H9 (cell line): ENCODE measurements around the gene MICAL2. TPM values are rescaled to one million over a fixed set of nuclear protein-coding genes. Genes with fewer than 3 reads are reported as not detected.

Source experiments
- DNase-seq: peaks from one replicate; pipeline ENCODE4 v3.0.0-alpha.2; 2017
- H2AFZ ChIP-seq: one replicate; pipeline ENCODE4 v1.6.1; 2013; ENCODE audit warnings: mild to moderate bottlenecking, low read length, control low read depth, moderate library complexity
- H2AK5ac ChIP-seq: 2 replicates; pipeline ENCODE4 v1.6.1; 2013; ENCODE audit warnings: low read length, control low read depth, mixed read lengths; ENCODE audit not compliant: insufficient read length
- H2BK120ac ChIP-seq: one replicate; pipeline ENCODE4 v1.6.1; 2013; ENCODE audit warnings: low read depth, mild to moderate bottlenecking, low read length, control low read depth, inconsistent platforms; ENCODE audit not compliant: poor library complexity, severe bottlenecking
- H2BK12ac ChIP-seq: 2 replicates; pipeline ENCODE4 v1.6.1; 2013; ENCODE audit warnings: low read length, control low read depth, mixed read lengths, low read depth; ENCODE audit not compliant: insufficient read length
- H2BK15ac ChIP-seq: 2 replicates; pipeline ENCODE4 v1.6.1; 2013; ENCODE audit warnings: low read depth, low read length, control low read depth
- H2BK20ac ChIP-seq: one replicate; pipeline ENCODE4 v1.6.1; 2013; ENCODE audit warnings: low read depth, mild to moderate bottlenecking, low read length, control low read depth, inconsistent platforms; ENCODE audit not compliant: poor library complexity, severe bottlenecking
- H2BK5ac ChIP-seq: 2 replicates; pipeline ENCODE4 v1.6.1; 2013; ENCODE audit warnings: low read length, control low read depth, mixed read lengths; ENCODE audit not compliant: insufficient read length
- H3K14ac ChIP-seq: 2 replicates; pipeline ENCODE4 v1.6.1; 2013; ENCODE audit warnings: low read length, control low read depth; ENCODE audit not compliant: insufficient read depth
- H3K18ac ChIP-seq: 2 replicates; pipeline ENCODE4 v1.6.1; 2013; ENCODE audit warnings: low read depth, mild to moderate bottlenecking, mixed read lengths, low read length, control low read depth; ENCODE audit not compliant: insufficient read length
- H3K23ac ChIP-seq: 2 replicates; pipeline ENCODE4 v1.6.1; 2013; ENCODE audit warnings: low read length, control low read depth, mixed read lengths, low read depth; ENCODE audit not compliant: insufficient read length
- H3K23me2 ChIP-seq: 2 replicates; pipeline ENCODE4 v1.6.1; 2013; ENCODE audit warnings: low read depth, mild to moderate bottlenecking, mixed read lengths, low read length, control low read depth; ENCODE audit not compliant: insufficient read length, poor library complexity, severe bottlenecking
- H3K27ac ChIP-seq: 2 replicates; pipeline ENCODE4 v1.5.1; 2013; ENCODE audit warnings: low read length, control low read depth, mixed read lengths, low read depth; ENCODE audit not compliant: insufficient read length
- H3K27me3 ChIP-seq: 2 replicates; pipeline ENCODE4 v1.6.1; 2013; ENCODE audit warnings: low read length, control low read depth, inconsistent platforms; ENCODE audit not compliant: insufficient read depth
- H3K4ac ChIP-seq: 2 replicates; pipeline ENCODE4 v1.6.1; 2013; ENCODE audit warnings: low read depth, mild to moderate bottlenecking, control low read depth, inconsistent platforms, low read length, moderate library complexity
- H3K4me1 ChIP-seq: 2 replicates; pipeline ENCODE4 v1.6.1; 2013; ENCODE audit warnings: low read length, control low read depth, inconsistent platforms; ENCODE audit not compliant: insufficient read depth
- H3K4me2 ChIP-seq: 2 replicates; pipeline ENCODE4 v1.6.1; 2013; ENCODE audit warnings: low read length, control low read depth, mixed read lengths; ENCODE audit not compliant: insufficient read length, insufficient read depth
- H3K56ac ChIP-seq: 2 replicates; pipeline ENCODE4 v1.6.1; 2013; ENCODE audit warnings: low read depth, mild to moderate bottlenecking, mixed read lengths, low read length, control low read depth; ENCODE audit not compliant: insufficient read length
- H3K79me1 ChIP-seq: 2 replicates; pipeline ENCODE4 v1.6.1; 2013; ENCODE audit warnings: low read depth, mild to moderate bottlenecking, moderate library complexity, low read length, control low read depth, inconsistent platforms; ENCODE audit not compliant: insufficient read depth, poor library complexity, severe bottlenecking
- H3K79me2 ChIP-seq: 2 replicates; pipeline ENCODE4 v1.6.1; 2013; ENCODE audit warnings: low read length, control low read depth, inconsistent platforms; ENCODE audit not compliant: insufficient read depth
- H3K9ac ChIP-seq: 2 replicates; pipeline ENCODE4 v1.6.1; 2013; ENCODE audit warnings: low read length, control low read depth, mixed read lengths; ENCODE audit not compliant: insufficient read length; ENCODE audit errors: extremely low read depth
- H3K9me3 ChIP-seq: one replicate; pipeline ENCODE4 v1.6.1; 2013; ENCODE audit warnings: low read depth, low read length, inconsistent platforms; ENCODE audit not compliant: control insufficient read depth
- H3T11ph ChIP-seq: one replicate; pipeline ENCODE4 v1.6.1; 2013; ENCODE audit warnings: mild to moderate bottlenecking, low read length, control low read depth, inconsistent platforms
- H4K20me1 ChIP-seq: one replicate; pipeline ENCODE4 v1.6.1; 2013; ENCODE audit not compliant: control insufficient read depth, insufficient read length, insufficient read depth
- H4K5ac ChIP-seq: 2 replicates; pipeline ENCODE4 v1.6.1; 2013; ENCODE audit warnings: low read depth, mild to moderate bottlenecking, mixed read lengths, low read length, control low read depth; ENCODE audit not compliant: insufficient read length
- H4K8ac ChIP-seq: replicated peaks from 2 replicates; pipeline ENCODE4 v1.6.1; 2013; ENCODE audit warnings: low read length, control low read depth, mixed read lengths, low read depth; ENCODE audit not compliant: insufficient read length
- H4K91ac ChIP-seq: 2 replicates; pipeline ENCODE4 v1.6.1; 2013; ENCODE audit warnings: low read depth, mild to moderate bottlenecking, moderate library complexity, mixed read lengths, low read length, control low read depth; ENCODE audit not compliant: insufficient read length
- H3K27ac Mint-ChIP-seq, 3 experiments: 2 replicates in 2 of 3; 3 replicates in 1 of 3; pipeline ENCODE4 v1.8.0; 2020 to 2021; ENCODE audit warnings: mixed read lengths in 3 of 3, mild to moderate bottlenecking in 1 of 3, moderate library complexity in 1 of 3
- H3K27me3 Mint-ChIP-seq: 2 replicates; pipeline ENCODE4 v1.8.0; 2021; ENCODE audit warnings: low read depth, mild to moderate bottlenecking, moderate library complexity, mixed read lengths
- H3K36me3 Mint-ChIP-seq, 3 experiments: 2 replicates in 2 of 3; 3 replicates in 1 of 3; pipeline ENCODE4 v1.8.0; 2020 to 2021; ENCODE audit warnings: low read depth in 3 of 3, mixed read lengths in 3 of 3; ENCODE audit not compliant: insufficient read depth in 1 of 3
- H3K4me1 Mint-ChIP-seq, 2 experiments: 2 replicates each; pipeline ENCODE4 v1.8.0; 2020; ENCODE audit warnings: mixed read lengths in 2 of 2
- H3K4me3 Mint-ChIP-seq, 2 experiments: 2 replicates in 1 of 2; 3 replicates in 1 of 2; pipeline ENCODE4 v1.8.0; 2020 to 2021; ENCODE audit warnings: mild to moderate bottlenecking in 2 of 2, mixed read lengths in 2 of 2, moderate library complexity in 1 of 2
- H3K9me3 Mint-ChIP-seq, 2 experiments: 2 replicates in 1 of 2; 3 replicates in 1 of 2; pipeline ENCODE4 v1.8.0; 2020; ENCODE audit warnings: mild to moderate bottlenecking in 2 of 2, mixed read lengths in 2 of 2, moderate library complexity in 1 of 2
- WGBS: extraction: QIAGEN DNeasy Blood & Tissue Kit; methylation state at CpG from one replicate; pipeline ENCODE4 v1.1.7; 2013; ENCODE audit warnings: missing lambda C conversion rate, low lambda C conversion rate, mixed read lengths; ENCODE audit not compliant: insufficient read length; ENCODE audit errors: extremely low coverage; 5-methylcytosine and 5-hydroxymethylcytosine counted together
- total RNA-seq: library from RNA; stranded (reverse); gene quantifications from 2 replicates; pipeline ENCODE4 v1.2.1, GENCODE V29; 2021
- TF ChIP-seq, protein P1 (sequence below): fragments of 200-600 bp; sonication (generic); conservative IDR thresholded peaks from 3 replicates; pipeline ENCODE4 v1.8.0; 2021; ENCODE audit warnings: antibody characterized with exemption, mild to moderate bottlenecking

MICAL2 gene
- total RNA-seq, 1 experiment from 2014 or later = 4.7 TPM

- no peak overlapping the region for H2AK5ac ChIP-seq
- no peak overlapping the region for H2BK5ac ChIP-seq
- no peak overlapping the region for H2BK20ac ChIP-seq
- WGBS = no CpG with 5 or more reads among the region's 2 CpGs
- no peak overlapping the region for H3K14ac ChIP-seq
- no peaks in the 10 kb centered on the region for H3K79me1 ChIP-seq
- H3K27ac ChIP-seq = no peak overlapping the region
- no peak overlapping the region for H2BK15ac ChIP-seq
- H4K5ac ChIP-seq = no peak overlapping the region
- Mint-ChIP-seq H3K36me3 (no peaks in the 10 kb centered on the region), H3K9me3 (no peaks in the 10 kb centered on the region), H3K27me3 (peaks cover 3% of the 10 kb centered on the region; the same call in 1 of the 2 replicates), H3K27ac (no peak overlapping the region), H3K4me3 (no peak overlapping the region), H3K4me1 (peaks cover 4 to 12% of the 10 kb centered on the region in 2 experiments)
- H2BK120ac ChIP-seq = no peak overlapping the region
- no peaks in the 10 kb centered on the region for H3K9me3 ChIP-seq
- H4K8ac ChIP-seq = no peak overlapping the region
- H2AFZ ChIP-seq = no peak overlapping the region
- no peak overlapping the region for H3K23ac ChIP-seq
- no peaks in the 10 kb centered on the region for H3K27me3 ChIP-seq
- no peaks in the 10 kb centered on the region for H3K4me1 ChIP-seq
- no peak overlapping the region for H3T11ph ChIP-seq
- no peak for DNase-seq
- H4K20me1 ChIP-seq = no peaks in the 10 kb centered on the region
- no peak overlapping the region for H3K9ac ChIP-seq
- H3K4me2 ChIP-seq = no peak overlapping the region
- no peak overlapping the region for H3K18ac ChIP-seq
- H4K91ac ChIP-seq = no peak overlapping the region
- H3K4ac ChIP-seq = no peak overlapping the region
- no peak overlapping the region for H3K56ac ChIP-seq
- no peak overlapping the region for H2BK12ac ChIP-seq
- no peaks in the 10 kb centered on the region for H3K79me2 ChIP-seq
- H3K23me2 ChIP-seq = no peaks in the 10 kb centered on the region
- TF ChIP-seq, protein P1, sequence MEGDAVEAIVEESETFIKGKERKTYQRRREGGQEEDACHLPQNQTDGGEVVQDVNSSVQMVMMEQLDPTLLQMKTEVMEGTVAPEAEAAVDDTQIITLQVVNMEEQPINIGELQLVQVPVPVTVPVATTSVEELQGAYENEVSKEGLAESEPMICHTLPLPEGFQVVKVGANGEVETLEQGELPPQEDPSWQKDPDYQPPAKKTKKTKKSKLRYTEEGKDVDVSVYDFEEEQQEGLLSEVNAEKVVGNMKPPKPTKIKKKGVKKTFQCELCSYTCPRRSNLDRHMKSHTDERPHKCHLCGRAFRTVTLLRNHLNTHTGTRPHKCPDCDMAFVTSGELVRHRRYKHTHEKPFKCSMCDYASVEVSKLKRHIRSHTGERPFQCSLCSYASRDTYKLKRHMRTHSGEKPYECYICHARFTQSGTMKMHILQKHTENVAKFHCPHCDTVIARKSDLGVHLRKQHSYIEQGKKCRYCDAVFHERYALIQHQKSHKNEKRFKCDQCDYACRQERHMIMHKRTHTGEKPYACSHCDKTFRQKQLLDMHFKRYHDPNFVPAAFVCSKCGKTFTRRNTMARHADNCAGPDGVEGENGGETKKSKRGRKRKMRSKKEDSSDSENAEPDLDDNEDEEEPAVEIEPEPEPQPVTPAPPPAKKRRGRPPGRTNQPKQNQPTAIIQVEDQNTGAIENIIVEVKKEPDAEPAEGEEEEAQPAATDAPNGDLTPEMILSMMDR = no peak
Observed at GRCh38 chr11:12196308-12196707, 85.9 kb downstream of the MICAL2 start.
